ENCODE measurements around the gene C12orf57.

The C12orf57 gene

DNA sequence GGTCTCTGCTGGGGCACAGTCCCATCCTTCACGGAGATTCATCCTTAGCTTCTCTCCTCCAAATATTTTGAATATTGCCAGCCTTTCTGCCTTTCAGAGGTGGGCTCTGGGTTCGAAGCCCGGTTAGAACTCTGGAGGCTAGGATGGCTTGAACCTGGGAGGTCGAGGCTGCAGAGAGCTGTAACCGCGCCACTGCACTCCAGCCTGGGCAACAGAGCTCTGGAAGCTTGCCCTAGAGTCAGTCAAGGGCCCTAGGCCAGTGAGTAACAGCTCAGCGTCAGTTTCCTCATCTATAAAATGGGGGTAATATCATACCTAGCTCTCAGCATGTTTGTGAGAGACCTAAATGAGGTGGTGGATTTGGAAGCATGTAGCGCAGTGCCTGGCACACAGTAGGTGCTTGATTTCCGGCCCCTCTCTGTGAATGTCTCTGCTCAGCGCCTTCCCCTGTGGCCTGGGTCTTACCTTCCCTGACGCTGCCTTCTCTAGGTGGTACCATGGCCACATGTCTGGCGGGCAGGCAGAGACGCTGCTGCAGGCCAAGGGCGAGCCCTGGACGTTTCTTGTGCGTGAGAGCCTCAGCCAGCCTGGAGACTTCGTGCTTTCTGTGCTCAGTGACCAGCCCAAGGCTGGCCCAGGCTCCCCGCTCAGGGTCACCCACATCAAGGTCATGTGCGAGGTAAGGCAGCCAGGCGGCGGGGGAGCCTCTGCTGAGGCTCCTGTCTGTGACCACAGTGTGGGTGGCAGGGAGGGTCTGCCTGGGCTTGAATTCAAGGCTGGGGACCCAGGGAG, 10.7 kb downstream of the C12orf57 start:
- no peak for DNase-seq

- DNase-seq = no peak
Observed at GRCh38 chr12:6955108-6956020, 11.5 kb downstream of the C12orf57 start.

- DNase-seq = peak; percentile 52
Observed at GRCh38 chr12:6956021-6956727, 12.4 kb downstream of the C12orf57 start.

DNA sequence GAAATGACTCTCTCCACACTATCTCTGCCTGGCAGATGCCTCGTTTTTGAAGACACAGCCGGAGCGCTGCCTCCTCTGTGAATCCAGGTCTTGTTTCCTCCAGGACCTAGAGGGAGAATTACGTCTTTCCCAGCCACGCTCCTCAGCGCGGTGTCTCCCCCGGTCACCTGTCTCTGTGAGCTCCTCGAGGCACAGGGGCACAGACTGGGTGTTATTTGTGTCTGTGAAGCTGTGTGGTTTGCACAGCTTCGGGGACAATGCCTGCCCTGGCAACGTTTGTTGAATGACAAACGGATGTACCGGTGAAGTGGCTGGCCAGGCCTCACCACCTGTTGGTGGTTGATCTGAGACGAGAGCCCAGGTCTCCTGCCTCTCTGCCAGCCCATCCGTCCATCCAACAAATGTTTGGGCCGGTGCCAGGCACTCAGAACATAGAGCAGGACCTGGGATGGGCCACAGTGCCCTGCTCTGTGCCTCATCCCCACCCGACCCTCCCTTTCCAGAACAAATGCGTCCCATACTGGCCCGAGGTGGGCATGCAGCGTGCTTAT, 13.4 kb downstream of the C12orf57 start:
- DNase-seq = no peak

DNA sequence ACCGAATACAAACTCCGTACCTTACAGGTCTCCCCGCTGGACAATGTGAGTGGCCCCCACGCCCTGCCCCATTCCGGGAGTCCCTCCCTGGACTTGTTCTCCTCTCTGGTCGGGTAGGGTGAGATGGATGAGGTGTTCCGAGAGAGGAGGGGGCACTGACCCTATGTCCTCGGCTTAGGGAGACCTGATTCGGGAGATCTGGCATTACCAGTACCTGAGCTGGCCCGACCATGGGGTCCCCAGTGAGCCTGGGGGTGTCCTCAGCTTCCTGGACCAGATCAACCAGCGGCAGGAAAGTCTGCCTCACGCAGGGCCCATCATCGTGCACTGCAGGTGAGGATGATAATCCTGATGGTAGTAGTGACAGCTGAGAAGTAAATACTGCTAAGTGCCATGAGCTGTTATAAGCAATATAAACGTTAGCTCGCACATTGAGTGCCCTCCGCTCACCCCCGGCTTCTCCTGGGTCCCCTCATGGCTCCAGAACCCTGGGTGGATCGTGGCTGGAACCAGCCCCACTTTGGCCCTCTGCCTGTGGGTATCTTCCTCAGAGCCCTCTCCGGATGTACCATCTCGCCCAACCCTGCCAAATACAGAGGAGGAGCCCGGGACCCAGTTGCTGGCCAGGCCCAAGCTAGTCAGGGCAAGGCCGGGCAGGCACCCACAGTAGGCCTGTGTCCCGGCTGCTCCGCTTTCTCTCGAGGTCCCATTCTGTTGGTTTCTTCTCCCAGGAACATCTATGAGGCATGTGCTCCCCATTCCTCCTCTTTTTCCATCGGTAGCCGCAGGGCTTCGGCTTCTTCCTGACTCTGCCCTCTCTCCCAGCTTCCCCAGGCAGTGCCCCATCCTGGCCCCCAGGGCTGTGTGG, 14.2 kb downstream of the C12orf57 start:
- no peak for DNase-seq

DNA sequence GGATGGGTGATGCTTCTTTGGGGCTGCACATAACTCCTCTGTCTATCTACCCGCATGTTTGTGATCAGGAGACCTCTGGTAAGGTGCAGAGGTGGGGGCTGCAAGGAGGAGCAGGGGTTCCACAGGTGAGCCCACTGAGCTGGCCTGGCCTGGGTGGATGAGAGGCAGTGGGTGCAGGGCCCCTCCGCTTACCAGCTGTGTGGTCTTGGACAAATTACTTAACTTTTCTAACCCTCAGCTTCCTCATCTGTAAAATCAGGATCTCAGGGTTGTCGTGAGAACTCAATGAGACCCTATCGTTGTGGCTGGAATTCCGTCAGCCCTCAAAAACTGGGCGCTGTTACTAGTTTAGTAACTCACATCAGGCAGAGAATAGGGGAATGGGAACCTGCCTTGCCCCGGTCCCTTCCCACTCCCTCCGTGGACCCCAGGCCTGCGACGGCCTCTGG, 14.8 kb downstream of the C12orf57 start:
- no peak for DNase-seq

- no peak for DNase-seq
Observed at GRCh38 chr12:6959058-6959804, 15.4 kb downstream of the C12orf57 start.

GRCh38 chr12:6959805-6960592, 16.2 kb downstream of the C12orf57 start:
- no peak for DNase-seq

DNA sequence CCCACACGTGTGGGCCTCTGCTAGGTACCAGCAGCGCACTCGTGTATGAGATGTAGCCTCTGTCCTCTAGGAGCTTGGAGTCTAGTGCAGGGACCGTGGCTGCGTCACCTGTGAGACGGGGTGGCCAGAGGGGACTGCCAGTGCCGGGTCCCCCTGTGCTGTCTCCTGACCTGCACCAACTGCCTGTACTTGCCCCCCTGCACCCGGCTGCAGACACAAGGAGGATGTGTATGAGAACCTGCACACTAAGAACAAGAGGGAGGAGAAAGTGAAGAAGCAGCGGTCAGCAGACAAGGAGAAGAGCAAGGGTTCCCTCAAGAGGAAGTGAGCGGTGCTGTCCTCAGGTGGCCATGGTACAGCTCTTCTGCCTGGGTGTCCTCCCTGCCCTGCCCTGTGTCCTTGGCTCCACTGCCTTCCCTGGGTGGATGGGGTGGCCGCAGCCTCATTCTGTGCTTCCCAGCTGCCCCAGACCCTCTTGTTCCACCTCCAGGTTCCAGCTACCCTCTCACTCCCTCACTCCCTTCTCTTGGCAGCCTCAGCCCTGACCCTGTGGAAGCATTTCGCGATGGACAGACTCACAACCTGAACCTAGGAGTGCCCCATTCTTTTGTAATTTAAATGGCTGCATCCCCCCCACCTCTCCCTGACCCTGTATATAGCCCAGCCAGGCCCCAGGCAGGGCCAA, 16.9 kb downstream of the C12orf57 start:
- peak; percentile 68 for DNase-seq

DNA sequence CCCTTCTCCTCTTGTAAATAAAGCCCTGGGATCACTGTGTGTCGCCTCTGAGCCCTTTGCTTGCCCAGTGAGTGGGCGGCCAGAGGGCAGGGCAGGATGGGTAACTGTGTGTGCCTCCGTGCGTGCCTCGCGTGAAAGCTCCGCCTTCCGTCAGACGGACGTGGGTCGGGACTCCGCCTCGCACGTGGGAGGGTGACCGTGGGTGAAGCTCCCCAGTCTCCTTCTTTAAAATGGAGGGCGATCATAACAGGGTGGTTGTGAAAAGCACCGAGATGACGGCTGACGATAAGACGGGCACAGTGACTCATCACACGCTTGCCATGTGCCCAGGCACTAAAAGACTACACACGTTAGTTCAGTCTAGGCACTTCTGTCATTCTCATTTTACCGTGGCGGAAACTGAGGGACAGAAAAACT, 17.5 kb downstream of the C12orf57 start:
- DNase-seq = peak; percentile 67

DNA sequence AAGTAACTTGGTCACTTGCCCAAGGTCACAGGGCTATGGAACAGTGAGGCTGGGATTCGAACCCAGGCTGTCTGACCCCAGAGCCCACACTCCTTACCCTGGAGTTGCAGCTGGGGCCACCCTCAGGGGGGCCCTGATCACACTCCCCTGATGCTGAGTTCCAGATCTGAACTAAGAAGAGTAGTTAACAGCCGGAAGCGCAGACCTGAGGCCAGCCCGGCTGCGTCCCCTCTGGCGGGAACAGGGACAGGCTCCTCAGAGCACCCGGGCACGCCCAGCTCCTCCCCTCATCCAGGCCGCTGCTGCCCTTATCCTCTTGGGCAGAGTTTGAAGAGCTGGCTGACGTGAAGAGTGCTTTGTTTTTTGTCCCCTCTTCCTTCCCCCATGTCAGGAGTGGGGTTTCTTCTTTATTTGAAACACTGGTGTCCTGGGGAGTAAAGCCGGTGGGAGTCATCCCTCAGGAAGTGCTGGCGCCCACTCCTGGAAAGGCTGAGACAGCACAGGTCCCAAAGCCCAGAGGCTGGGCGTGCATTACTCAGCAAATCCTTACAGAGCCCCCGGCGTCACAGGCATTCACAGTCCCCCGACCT, 18.0 kb downstream of the C12orf57 start:
- DNase-seq = peak; percentile 97

- DNase-seq = no peak
Observed at GRCh38 chr12:6962285-6963015, 18.6 kb downstream of the C12orf57 start.

DNA sequence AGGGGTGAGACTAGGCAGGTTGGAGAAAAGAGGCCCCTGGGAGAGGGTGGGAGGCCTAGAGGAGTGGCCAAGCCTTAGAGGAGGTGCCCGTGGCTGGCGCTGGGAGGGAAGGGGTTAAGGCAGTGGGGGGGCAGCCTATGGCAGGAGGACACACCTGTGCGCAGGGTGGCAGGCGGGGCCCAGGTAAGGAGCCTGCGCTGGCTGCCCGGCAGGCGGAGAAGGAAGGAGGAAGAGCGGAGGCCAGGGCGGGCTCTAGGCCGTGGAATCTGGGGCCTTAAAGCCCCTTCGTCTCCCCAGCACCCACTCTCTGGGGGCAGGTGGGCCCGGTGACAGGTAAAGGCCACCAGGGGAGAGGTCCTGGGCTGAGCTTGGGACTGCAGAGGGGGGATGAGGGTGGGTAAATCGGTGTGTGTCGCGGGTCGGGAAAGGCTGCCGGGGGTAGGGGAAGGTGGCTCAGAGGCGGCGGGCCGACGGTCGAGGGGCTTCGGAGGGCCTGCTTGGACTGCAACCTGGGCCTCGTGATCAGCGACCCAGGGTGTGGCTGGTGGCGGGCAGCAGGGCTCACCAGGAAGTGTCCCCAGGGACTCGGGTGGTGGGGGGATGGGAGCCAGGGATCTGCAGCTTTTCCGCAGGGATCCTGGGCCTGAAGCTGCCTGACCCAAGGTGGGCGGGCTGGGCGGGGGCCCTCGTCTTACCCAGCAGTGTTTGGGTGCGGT, 19.4 kb downstream of the C12orf57 start:
- DNase-seq = peak; percentile 95

GRCh38 chr12:6963791-6964413, 20.1 kb downstream of the C12orf57 start:
- DNase-seq = peak; percentile 61

DNA sequence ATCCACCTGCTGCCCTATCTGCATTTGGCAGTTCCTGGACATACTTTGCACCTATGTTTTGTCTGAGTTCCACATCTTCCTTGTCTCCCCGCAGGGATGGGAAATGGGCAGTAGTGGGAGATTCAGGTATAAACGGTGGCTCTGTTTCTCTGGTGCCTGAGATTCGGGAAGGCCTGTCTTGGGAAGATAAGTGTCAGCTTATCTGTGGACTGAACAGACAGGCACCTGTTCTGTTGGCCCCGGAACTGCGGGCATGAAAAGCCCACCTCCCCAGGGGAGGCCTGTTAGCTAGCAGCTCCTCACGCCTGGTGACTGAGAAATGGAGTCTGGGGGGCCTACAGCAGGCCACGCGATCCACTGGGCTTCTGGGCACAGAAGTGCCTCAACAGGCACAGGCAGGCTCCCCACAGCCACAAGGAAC, 20.8 kb downstream of the C12orf57 start:
- no peak for DNase-seq

DNA sequence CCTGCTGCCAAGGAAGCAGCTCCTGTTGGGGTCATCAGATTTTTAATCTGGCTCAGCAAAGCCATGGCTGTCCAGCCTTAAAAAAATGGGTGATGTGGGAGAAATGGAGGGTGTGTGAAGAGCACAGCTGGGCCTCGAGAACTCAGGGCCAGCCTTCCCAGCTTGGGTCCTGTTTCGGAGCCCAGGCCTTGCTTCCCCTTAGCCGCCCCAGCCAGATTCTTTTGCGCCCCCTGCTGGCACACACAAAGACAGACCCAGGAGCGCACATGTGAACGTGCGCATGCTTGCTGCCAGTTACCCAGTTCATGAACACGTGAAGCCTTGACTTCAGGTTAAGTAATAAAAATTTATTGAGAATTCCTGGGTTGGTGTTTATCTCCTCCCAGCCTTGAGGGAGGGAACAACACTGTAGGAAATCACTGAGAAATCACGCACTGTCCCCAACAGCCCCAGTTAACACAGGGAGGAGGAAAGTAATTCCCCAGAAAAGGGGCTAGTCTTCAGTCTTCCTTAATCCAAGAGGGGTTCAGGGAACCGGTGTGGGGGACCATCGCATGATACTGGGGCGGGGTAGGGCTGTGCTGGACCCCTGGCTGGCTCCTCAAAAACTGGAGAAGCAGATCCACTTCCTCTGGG, 21.3 kb downstream of the C12orf57 start:
- peak; percentile 95 for DNase-seq

DNA sequence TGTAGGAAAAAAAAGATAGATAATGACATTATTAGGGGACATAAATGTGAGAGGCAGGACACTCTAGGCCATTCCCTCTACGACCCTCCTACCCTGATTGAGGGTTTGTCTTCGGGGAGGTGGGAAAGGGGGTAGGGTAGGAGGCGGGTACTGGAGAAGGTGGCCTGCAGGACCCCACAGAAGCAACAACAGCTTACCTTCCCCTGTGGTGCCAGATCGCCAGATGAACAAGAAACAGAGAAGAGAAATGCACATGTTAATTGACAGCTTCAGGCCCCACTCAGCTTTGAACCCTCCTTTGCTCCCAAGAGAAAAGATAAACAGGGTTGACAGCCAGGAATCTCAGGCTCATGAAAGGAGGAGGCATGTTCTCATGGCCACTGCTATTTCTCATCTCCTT, 21.9 kb downstream of the C12orf57 start:
- DNase-seq = no peak

Measured in islet precursor cell (in vitro differentiated cells).